Frontal cortex (tissue), 4 donors: ENCODE measurements around the gene CTDP1. TPM values are rescaled to one million over a fixed set of nuclear protein-coding genes. Genes with fewer than 3 reads are reported as not detected.

ENCODE experiments used
- DNase-seq, 2 donors: peaks; one replicate each; pipeline ENCODE4 v3.0.0; 2012; ENCODE audit warnings: low spot score in 2 of 2
- FAIRE-seq: peaks from 2 replicates; lab custom pipeline; 2012; peaks lifted over from hg19 to GRCh38; lab: Jason Lieb, UNC
- total RNA-seq: library from RNA; depleted of rRNA; stranded (reverse); fragments of >200 nt; gene quantifications from one replicate; pipeline ENCODE4 v1.2.3, GENCODE V29; 2014
- donor health status: control.
- donor health status: control.
- donor health status: control.

The CTDP1 gene
- total RNA-seq, 1 donor from 2014 or later: 16.7 TPM

GRCh38 chr18:79643054-79643984, 36.3 kb upstream of the CTDP1 start:
- no peak for FAIRE-seq
- DNase-seq: no peak

- FAIRE-seq: no peak
- peak; percentile 76 to 86 for DNase-seq
Measured at GRCh38 chr18:79644006-79644665, 35.5 kb upstream of the CTDP1 start.

GRCh38 chr18:79644666-79645057, 34.9 kb upstream of the CTDP1 start:
- no peak for FAIRE-seq
- no peak for DNase-seq

GRCh38 chr18:79645291-79645983, 34.2 kb upstream of the CTDP1 start:
- no peak for DNase-seq
- no peak for FAIRE-seq

GRCh38 chr18:79647307-79647706, 32.3 kb upstream of the CTDP1 start:
- FAIRE-seq (no peak), DNase-seq (no peak)

GRCh38 chr18:79650959-79651358, 28.6 kb upstream of the CTDP1 start:
- DNase-seq (no peak), FAIRE-seq (no peak)

GRCh38 chr18:79657342-79657996, 22.1 kb upstream of the CTDP1 start:
- DNase-seq (no peak), FAIRE-seq (no peak)

GRCh38 chr18:79658366-79658765, 21.2 kb upstream of the CTDP1 start:
- FAIRE-seq (no peak), DNase-seq (no peak)

- no peak for FAIRE-seq
- DNase-seq: no peak
Measured at GRCh38 chr18:79659733-79660132, 19.9 kb upstream of the CTDP1 start.

GRCh38 chr18:79662034-79662433, 17.6 kb upstream of the CTDP1 start:
- no peak for DNase-seq
- FAIRE-seq: no peak

GRCh38 chr18:79662439-79662838, 17.2 kb upstream of the CTDP1 start:
- no peak for FAIRE-seq
- DNase-seq: no peak

GRCh38 chr18:79664525-79665125, 15.0 kb upstream of the CTDP1 start:
- FAIRE-seq: no peak
- DNase-seq: no peak

- DNase-seq: no peak
Measured at GRCh38 chr18:79668203-79668602, 11.4 kb upstream of the CTDP1 start.

GRCh38 chr18:79672490-79673276, 6.9 kb upstream of the CTDP1 start:
- FAIRE-seq: no peak
- DNase-seq: no peak

More at GRCh38 chr18:79668203-79668602, 11.4 kb upstream of the CTDP1 start:
- no peak for FAIRE-seq

GRCh38 chr18:79677221-79677620, 2.4 kb upstream of the CTDP1 start:
- no peak for FAIRE-seq
- no peak for DNase-seq

- no peak for FAIRE-seq
- no peak for DNase-seq
Measured at GRCh38 chr18:79677840-79678239, 1.8 kb upstream of the CTDP1 start.

- DNase-seq (peak; percentile 99 to 100), FAIRE-seq (no peak)
Measured at GRCh38 chr18:79678665-79679551, 695 bp upstream of the CTDP1 start.
